Hepatocyte (in vitro differentiated cells): ENCODE results near the gene TMPO. TPM values are rescaled to one million over a fixed set of nuclear protein-coding genes. Genes with fewer than 3 reads are reported as not detected.

Source experiments
- DNase-seq: peaks from one replicate; pipeline ENCODE4 v3.0.0-alpha.2; 2016; ENCODE audit warnings: low spot score
- H2AFZ ChIP-seq: fragments of 200-600 bp; sonication (generic); 2 replicates; pipeline ENCODE4 v1.6.0; 2016; ENCODE audit warnings: antibody characterized with exemption, mild to moderate bottlenecking
- H3K27ac ChIP-seq: fragments of 200-600 bp; sonication (generic); 2 replicates; pipeline ENCODE4 v1.5.1; 2016; ENCODE audit warnings: mild to moderate bottlenecking
- H3K27me3 ChIP-seq: fragments of 200-600 bp; sonication (generic); 2 replicates; pipeline ENCODE4 v1.6.1; 2016
- H3K36me3 ChIP-seq: fragments of 200-600 bp; sonication (generic); replicated peaks from 2 replicates; pipeline ENCODE4 v1.5.1; 2016; ENCODE audit warnings: low read depth; ENCODE audit not compliant: insufficient read depth
- H3K4me1 ChIP-seq: fragments of 200-600 bp; sonication (generic); 2 replicates; pipeline ENCODE4 v1.5.1; 2016; ENCODE audit warnings: mild to moderate bottlenecking, moderate library complexity; ENCODE audit not compliant: insufficient read depth
- H3K4me2 ChIP-seq: fragments of 200-600 bp; sonication (generic); 2 replicates; pipeline ENCODE4 v1.6.0; 2016
- H3K4me3 ChIP-seq: fragments of 200-600 bp; sonication (generic); 2 replicates; pipeline ENCODE4 v1.5.1; 2016; ENCODE audit warnings: mild to moderate bottlenecking
- H3K79me2 ChIP-seq: fragments of 200-600 bp; sonication (generic); 2 replicates; pipeline ENCODE4 v1.6.0; 2017; ENCODE audit warnings: mild to moderate bottlenecking
- H3K9me2 ChIP-seq: fragments of 200-600 bp; sonication (generic); replicated peaks from 2 replicates; pipeline ENCODE4 v1.6.0; 2017; ENCODE audit warnings: mild to moderate bottlenecking; ENCODE audit not compliant: insufficient read depth
- H3K9me3 ChIP-seq: fragments of 200-600 bp; sonication (generic); 2 replicates; pipeline ENCODE4 v1.5.1; 2016; ENCODE audit warnings: low read depth, mild to moderate bottlenecking
- H4K20me1 ChIP-seq: fragments of 200-600 bp; sonication (generic); 2 replicates; pipeline ENCODE4 v1.6.0; 2016; ENCODE audit warnings: mild to moderate bottlenecking; ENCODE audit not compliant: insufficient read depth, poor library complexity, severe bottlenecking
- EZH2 ChIP-seq: fragments of 200-600 bp; sonication (generic); IDR thresholded peaks from 2 replicates; pipeline ENCODE4 v1.6.1; 2016; ENCODE audit warnings: antibody characterized with exemption, mild to moderate bottlenecking, borderline replicate concordance
- EZH2phosphoT487 ChIP-seq: fragments of 200-600 bp; sonication (generic); IDR thresholded peaks from one replicate; pipeline ENCODE4 v1.6.1; 2018; ENCODE audit warnings: antibody characterized with exemption, mild to moderate bottlenecking, low read depth, moderate library complexity; ENCODE audit not compliant: unreplicated experiment, severe bottlenecking
- WGBS: methylation state at CpG from one replicate; pipeline ENCODE4 v1.1.6; 2016; ENCODE audit warnings: low lambda C conversion rate; ENCODE audit errors: missing lambda C conversion rate; 5-methylcytosine and 5-hydroxymethylcytosine counted together
- polyA plus RNA-seq: library from polyadenylated mRNA; unstranded; fragments of >200 nt; fragmentation: Nextera tagmentation; extraction: Ambion mirVana; gene quantifications from 2 replicates; pipeline ENCODE4 v1.2.1, GENCODE V29; 2016
- total RNA-seq: library from RNA; depleted of rRNA; stranded (reverse); fragments of >200 nt; gene quantifications from 2 replicates; pipeline ENCODE4 v1.2.3, GENCODE V29; 2014
- TF ChIP-seq, protein P1 (sequence below): fragments of 200-600 bp; sonication (generic); IDR thresholded peaks from 2 replicates; pipeline ENCODE4 v1.5.1; 2016; ENCODE audit warnings: antibody characterized with exemption, mild to moderate bottlenecking; ENCODE audit not compliant: poor library complexity

Gene TMPO
- total and polyA plus RNA-seq, 2 experiments from 2014 or later = 28.1 to 115 TPM

DNA sequence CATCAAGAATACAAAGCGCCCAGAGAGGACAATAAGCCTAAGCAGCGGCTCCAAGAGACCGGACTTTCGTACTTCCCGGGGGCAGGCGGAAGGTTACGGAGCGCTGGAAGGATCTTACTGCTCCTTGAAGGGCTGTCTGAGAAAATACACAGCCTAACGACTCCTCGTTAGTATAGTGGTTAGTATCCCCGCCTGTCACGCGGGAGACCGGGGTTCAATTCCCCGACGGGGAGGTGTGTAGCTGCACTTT is 12.1 kb upstream of the TMPO start:
- WGBS = 2% methylated on average over 16 of the region's 16 CpGs
- Histone ChIP-seq H2AFZ (peak overlapping the region; percentile 81), H3K4me3 (peak overlapping the region; percentile 68), H4K20me1 (no peaks in the 10 kb centered on the region), H3K4me2 (peak overlapping the region; percentile 79), H3K9me2 (no peaks in the 10 kb centered on the region), H3K9me3 (no peaks in the 10 kb centered on the region), H3K27ac (peak overlapping the region; percentile 98), H3K4me1 (no peaks in the 10 kb centered on the region), H3K36me3 (no peaks in the 10 kb centered on the region), H3K79me2 (no peaks in the 10 kb centered on the region), H3K27me3 (no peaks in the 10 kb centered on the region)
- peak; percentile 94 for DNase-seq
- TF ChIP-seq EZH2 (no peak), EZH2phosphoT487 (no peak)
- TF ChIP-seq, protein P1, sequence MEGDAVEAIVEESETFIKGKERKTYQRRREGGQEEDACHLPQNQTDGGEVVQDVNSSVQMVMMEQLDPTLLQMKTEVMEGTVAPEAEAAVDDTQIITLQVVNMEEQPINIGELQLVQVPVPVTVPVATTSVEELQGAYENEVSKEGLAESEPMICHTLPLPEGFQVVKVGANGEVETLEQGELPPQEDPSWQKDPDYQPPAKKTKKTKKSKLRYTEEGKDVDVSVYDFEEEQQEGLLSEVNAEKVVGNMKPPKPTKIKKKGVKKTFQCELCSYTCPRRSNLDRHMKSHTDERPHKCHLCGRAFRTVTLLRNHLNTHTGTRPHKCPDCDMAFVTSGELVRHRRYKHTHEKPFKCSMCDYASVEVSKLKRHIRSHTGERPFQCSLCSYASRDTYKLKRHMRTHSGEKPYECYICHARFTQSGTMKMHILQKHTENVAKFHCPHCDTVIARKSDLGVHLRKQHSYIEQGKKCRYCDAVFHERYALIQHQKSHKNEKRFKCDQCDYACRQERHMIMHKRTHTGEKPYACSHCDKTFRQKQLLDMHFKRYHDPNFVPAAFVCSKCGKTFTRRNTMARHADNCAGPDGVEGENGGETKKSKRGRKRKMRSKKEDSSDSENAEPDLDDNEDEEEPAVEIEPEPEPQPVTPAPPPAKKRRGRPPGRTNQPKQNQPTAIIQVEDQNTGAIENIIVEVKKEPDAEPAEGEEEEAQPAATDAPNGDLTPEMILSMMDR = no peak

DNA sequence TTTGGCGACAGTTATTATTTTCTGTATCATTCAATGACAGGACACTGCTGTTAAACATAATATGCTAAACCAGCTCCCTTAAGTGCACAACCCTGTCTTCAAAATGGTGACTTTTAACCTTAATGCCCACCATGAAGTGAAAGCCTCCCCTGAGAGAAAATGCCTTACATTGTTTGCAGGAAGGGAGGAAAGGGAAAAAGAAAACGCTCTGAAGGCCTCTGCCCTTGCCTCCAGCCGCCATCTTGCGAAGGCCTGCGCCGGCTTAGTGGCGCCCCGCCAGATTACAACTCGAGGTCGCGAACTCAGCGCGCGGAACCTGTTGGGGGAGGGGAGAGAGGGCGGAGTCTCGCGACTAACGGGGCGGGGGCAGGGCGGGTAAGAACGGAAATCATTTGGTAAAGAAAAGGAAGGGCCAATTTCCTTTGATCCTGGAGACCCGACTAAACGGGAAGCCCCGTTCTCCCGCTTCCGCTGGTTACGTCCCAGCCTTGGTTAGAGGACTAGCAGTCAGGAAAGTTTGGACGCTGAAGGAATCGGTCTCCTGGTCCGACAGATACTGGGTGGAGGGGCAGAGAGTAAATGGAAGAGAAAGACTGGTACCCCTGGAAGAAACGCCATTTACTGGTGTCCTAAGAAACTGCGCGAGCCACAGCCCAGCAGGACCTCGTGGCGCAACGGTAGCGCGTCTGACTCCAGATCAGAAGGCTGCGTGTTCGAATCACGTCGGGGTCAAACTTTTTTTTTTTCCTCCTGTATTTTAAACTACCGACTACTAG is 11.6 kb upstream of the TMPO start:
- under 1% methylated on average over 37 of the region's 43 CpGs for WGBS
- no peaks in the 10 kb centered on the region for H3K4me1 ChIP-seq
- H3K27ac ChIP-seq = peak overlapping the region; percentile 98
- no peaks in the 10 kb centered on the region for H3K9me2 ChIP-seq
- no peaks in the 10 kb centered on the region for H3K27me3 ChIP-seq
- DNase-seq = peak; percentile 96
- H4K20me1 ChIP-seq = no peaks in the 10 kb centered on the region
- no peaks in the 10 kb centered on the region for H3K79me2 ChIP-seq
- H3K36me3 ChIP-seq = no peaks in the 10 kb centered on the region
- peak overlapping the region; percentile 79 for H3K4me2 ChIP-seq
- peak overlapping the region; percentile 78 for H2AFZ ChIP-seq
- no peak for TF ChIP-seq EZH2phosphoT487
- TF ChIP-seq, protein P1 = no peak
- TF ChIP-seq EZH2 = no peak
- peak overlapping the region; percentile 68 for H3K4me3 ChIP-seq
- H3K9me3 ChIP-seq = no peaks in the 10 kb centered on the region

DNA sequence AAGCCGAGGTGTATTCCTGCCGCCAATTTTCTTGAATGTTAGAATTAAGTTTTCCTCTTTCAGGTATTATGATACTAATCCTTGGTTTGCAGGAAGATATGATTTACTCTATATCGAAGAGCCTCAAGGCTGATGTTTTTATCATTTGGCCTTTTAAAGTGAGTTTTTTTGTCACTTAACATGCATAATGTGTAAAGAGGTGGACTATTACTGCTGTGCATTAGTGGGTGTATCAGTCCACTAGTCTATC is 11.1 kb upstream of the TMPO start:
- TF ChIP-seq EZH2 (no peak), EZH2phosphoT487 (no peak)
- TF ChIP-seq, protein P1 = no peak
- H4K20me1 ChIP-seq = no peaks in the 10 kb centered on the region

More for the DNA sequence above, 11.1 kb upstream of the TMPO start:
- H3K9me3 ChIP-seq = no peaks in the 10 kb centered on the region
- H3K79me2 ChIP-seq = no peaks in the 10 kb centered on the region
- 36% methylated on average over 3 of the region's 3 CpGs for WGBS
- H3K4me2 ChIP-seq = peak overlapping the region; percentile 79
- H3K27ac ChIP-seq = peak overlapping the region; percentile 98
- no peaks in the 10 kb centered on the region for H3K4me1 ChIP-seq
- no peak for DNase-seq
- peak overlapping the region; percentile 78 for H2AFZ ChIP-seq
- H3K9me2 ChIP-seq = no peaks in the 10 kb centered on the region
- H3K27me3 ChIP-seq = no peaks in the 10 kb centered on the region
- H3K4me3 ChIP-seq = peak overlapping the region; percentile 10
- H3K36me3 ChIP-seq = no peaks in the 10 kb centered on the region
